ENCODE results near the gene PCID2.

PCID2 gene

DNA sequence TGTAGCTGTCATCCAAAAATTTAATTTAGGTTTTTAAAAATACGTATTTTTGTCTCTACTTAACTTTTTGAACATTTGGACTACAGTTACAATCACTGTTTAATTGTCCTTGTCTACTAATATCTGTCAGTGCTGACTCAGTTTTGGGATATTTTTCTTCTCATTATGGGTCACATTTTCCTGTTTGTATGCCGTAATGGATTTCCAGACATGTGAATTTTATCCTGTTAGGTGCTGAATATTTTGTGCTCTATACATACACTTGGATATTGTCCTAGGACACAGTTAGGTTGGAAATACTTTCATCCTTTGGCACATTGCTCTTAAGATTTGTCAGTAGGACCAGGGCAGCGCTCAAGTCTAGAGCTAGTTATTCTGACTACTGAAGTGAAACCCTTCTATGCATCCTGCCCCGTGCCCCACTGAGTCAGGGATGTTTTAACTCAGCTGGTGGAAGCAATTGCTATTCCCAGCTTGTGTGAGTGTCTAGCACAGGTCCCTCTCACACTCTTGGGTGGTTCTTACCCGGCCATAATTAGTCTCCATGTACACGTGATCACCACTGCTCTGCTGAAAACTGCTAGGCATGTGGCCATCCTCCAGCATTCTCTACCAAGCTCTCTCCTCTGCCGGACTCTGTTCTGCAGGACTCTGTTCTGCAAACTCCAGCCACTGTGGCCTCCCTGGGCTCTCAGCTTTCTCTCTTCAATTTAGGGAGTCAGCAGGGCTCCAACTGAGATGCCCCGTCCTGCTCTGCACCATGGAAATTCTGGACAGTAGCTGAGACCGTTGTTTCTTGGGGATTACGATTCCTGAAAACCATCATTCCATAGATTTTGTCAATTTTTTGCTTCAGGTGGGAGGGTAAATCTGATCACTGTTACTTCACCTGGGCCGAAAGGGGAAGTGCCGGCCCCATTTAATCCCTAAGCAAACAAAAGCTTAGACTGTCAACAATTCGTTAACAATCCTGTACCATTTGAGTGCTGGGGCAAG lies 38.9 kb downstream of the PCID2 start:
- TF ChIP-seq GATA2 (IDR thresholded peaks at IDR 0.05; ENCODE audit: low read depth, low read length) (no peak), GATA3 (IDR thresholded peaks at IDR 0.05; ENCODE audit: low read depth, low read length) (no peak)

DNA sequence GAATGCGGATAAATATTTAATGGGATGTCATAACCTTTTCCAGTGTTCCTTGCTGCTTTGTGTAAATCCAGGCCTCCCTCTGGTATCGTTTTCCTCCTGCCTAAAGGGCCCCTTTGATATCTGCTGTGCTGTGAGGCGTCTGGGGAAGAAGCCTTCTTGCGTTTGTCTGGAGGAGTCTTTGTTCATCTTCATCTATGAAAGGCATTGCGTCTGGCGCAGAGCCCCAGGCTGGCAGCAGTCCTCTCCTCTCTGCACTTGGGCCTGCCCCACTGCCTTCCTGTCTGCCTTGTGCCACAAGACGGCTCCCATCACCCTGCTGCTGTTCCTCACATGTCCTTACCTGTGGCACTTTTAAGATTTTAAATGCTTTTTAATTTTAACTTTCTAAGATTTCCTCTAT lies 40.3 kb downstream of the PCID2 start:
- TF ChIP-seq GATA3 (IDR thresholded peaks at IDR 0.05; ENCODE audit: low read depth, low read length) = no peak
- no peak for TF ChIP-seq GATA2 (IDR thresholded peaks at IDR 0.05; ENCODE audit: low read depth, low read length)

DNA sequence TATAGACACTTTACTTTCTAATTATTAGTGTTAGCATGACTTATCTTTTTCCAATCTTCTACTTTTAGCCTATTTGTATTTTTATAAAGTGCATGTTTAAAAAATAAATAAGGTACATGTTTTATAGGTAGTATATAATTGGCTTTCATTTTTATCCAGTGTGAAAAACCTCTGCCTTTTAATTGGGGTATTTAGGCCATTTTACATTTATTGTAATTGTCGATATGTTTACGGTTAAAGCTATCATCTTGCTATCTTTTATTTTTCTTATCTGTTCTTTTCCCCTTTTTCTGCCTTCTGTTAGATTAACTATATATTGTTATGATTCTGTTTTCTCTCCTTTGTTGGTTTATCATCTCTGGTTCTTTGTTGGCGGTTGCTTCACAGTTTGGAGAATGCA lies 40.9 kb downstream of the PCID2 start:
- no peak for TF ChIP-seq GATA3 (IDR thresholded peaks at IDR 0.05; ENCODE audit: low read depth, low read length)
- no peak for TF ChIP-seq GATA2 (IDR thresholded peaks at IDR 0.05; ENCODE audit: low read depth, low read length)

DNA sequence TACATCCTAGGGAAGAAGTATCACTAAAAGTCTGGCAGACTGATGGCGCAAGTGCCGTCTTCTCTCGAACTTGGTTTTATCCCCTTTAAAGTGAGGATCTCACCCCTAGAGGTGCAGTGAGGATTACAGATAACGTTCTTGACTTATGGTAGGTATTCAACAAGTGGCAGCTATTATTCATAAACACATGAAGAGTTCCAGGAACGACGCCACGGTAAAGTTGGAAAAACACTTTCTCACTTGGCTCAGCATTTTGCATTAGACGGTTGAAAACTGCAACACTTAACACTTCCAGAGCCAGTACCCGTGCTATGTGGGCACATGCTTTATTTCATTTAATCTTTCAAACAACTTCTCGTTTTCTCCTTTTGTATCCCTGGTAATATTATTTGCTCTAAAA lies 41.3 kb downstream of the PCID2 start:
- TF ChIP-seq GATA3 (IDR thresholded peaks at IDR 0.05; ENCODE audit: low read depth, low read length) = no peak
- TF ChIP-seq GATA2 (IDR thresholded peaks at IDR 0.05; ENCODE audit: low read depth, low read length) = no peak

DNA sequence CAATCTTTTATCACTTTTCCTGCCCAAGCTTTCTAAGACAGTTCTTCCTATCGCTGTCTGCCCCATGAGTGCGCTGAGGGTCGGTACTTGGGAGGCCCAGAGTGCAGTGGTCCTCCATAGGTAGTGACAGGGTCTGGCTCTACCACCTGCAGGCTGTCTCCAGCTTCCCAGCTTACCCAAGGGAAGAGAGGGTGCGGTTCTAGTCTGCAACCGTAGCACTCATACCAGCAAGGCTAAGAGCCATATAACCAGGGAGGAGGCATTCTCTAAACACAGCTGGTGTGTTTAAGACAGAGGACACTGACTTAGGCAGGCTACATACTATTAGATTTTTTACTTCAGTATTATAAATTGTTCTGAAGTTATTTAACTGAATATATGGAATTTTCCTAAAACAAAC lies 41.8 kb downstream of the PCID2 start:
- TF ChIP-seq GATA3 (IDR thresholded peaks at IDR 0.05; ENCODE audit: low read depth, low read length) (no peak), GATA2 (IDR thresholded peaks at IDR 0.05; ENCODE audit: low read depth, low read length) (no peak)

DNA sequence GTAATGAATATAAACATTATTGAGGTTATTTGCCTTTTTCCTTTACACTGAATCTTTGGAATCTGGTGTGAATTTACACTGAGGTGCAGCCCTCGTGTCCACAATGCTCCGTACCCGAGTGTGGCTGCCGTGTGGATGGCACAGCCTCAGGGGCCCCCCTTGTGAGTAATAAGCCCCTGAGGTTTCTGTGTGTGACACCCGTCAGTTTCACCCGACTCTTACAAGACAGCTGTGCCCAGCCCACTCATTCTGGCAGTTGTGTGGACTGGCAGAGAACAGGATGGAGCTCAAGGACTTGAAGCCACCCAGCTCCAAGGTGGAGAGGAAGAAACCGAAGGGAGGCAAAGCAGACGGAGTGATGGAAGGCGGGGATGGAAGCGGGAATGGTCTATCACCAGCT lies 42.2 kb downstream of the PCID2 start:
- TF ChIP-seq GATA2 (IDR thresholded peaks at IDR 0.05; ENCODE audit: low read depth, low read length) (no peak), GATA3 (IDR thresholded peaks at IDR 0.05; ENCODE audit: low read depth, low read length) (no peak)

DNA sequence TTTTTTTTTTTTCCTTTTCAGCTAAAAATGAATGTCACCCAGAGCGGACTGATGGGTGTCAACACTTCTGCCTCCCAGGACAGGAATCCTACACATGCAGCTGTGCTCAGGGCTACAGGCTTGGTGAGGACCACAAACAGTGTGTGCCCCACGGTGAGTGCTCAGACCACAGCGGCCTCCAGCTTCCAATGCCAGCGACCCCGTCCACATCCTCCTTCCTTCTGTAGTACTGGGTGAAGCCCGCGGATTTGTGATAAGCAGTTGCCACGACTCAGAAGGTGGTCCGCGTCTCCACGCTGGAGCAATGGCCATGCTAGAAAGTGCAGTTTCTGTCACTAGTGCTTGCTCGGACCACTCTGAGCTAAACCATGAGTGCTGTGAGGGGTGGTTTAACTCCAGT lies 44.0 kb downstream of the PCID2 start:
- TF ChIP-seq GATA2 (IDR thresholded peaks at IDR 0.05; ENCODE audit: low read depth, low read length) = no peak
- TF ChIP-seq GATA3 (IDR thresholded peaks at IDR 0.05; ENCODE audit: low read depth, low read length) = no peak

DNA sequence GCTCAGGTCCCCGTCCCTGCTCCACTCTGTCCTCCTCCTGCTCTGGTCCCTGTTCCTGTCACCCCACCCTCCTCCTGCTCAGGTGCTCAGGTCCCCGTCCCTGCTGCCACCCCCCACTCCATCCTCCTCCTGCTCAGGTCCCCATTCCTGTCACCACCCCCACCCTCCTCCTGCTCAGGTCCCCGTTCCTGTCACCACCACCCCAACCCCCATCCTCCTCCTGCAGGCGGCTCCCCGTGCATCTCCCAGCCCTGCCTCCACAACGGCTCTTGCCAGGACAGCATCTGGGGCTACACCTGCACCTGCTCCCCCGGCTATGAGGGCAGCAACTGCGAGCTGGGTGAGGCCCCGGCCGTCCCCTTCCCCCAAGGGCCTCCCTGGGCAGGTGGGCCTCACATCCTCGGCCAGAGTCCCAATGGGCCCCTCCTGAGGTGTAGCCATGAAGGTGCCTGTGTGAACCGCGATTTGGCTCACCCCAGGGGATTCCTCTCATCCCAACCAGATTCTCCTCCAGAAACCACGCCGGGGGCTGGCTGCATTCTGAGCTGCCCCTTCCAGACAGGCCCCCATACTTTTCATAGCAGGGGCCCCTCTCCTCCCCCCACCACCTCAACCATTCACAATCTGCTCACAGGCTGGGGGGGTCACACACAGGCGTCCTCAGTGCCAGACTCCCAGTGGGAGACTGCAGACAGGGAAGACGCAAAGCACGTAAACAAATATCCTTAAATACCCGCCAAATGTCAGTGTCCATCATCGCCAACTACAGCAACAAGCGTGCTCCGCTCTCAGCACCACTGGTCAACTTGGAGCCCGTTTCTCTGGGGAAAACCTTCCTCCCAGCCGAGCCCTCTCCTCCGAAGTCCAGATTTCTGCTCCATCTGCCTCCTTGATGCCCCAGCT lies 45.4 kb downstream of the PCID2 start:
- TF ChIP-seq GATA2 (IDR thresholded peaks at IDR 0.05; ENCODE audit: low read depth, low read length) (no peak), GATA3 (IDR thresholded peaks at IDR 0.05; ENCODE audit: low read depth, low read length) (no peak)

DNA sequence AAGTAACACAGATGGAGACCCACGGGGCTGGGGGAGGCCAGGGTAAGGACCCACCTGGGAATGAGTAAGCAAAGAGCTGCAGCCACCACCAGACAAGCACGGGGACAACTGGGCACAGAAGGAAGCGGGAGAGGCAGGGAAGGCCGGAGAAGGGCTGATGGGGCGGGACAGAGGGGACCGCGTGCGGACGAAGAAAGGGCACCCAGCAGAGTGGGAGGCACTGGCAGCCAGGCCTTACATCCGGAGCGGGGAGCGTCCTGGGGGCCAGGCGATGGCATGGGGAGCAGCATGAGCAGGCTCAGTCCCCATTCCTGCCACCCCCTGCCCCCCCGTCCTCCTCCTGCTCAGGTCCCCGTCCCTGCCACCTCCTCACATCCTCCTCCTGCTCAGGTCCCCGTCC lies 47.0 kb downstream of the PCID2 start:
- no peak for TF ChIP-seq GATA3 (IDR thresholded peaks at IDR 0.05; ENCODE audit: low read depth, low read length)
- no peak for TF ChIP-seq GATA2 (IDR thresholded peaks at IDR 0.05; ENCODE audit: low read depth, low read length)

DNA sequence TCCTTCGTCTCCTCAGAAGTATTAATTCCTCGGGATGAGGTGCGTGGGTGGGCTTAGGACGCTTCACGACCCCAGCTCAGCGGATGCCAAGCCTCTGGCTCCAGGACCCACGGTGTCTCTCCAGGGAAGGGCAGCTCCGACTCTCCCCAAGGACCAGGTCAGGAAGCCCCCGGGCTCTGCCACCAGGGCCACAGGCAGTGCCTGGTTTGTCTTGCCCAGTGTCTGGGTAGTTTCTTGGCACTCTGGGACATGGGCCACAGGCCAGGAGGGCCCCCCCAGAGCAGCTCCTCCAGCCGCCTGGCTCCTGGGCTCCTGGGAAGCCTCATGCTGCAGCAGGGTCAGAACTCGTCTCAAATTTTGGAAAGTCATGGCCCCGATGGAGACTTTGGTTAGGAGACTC lies 47.5 kb downstream of the PCID2 start:
- no peak for TF ChIP-seq GATA3 (IDR thresholded peaks at IDR 0.05; ENCODE audit: low read depth, low read length)
- no peak for TF ChIP-seq GATA2 (IDR thresholded peaks at IDR 0.05; ENCODE audit: low read depth, low read length)

DNA sequence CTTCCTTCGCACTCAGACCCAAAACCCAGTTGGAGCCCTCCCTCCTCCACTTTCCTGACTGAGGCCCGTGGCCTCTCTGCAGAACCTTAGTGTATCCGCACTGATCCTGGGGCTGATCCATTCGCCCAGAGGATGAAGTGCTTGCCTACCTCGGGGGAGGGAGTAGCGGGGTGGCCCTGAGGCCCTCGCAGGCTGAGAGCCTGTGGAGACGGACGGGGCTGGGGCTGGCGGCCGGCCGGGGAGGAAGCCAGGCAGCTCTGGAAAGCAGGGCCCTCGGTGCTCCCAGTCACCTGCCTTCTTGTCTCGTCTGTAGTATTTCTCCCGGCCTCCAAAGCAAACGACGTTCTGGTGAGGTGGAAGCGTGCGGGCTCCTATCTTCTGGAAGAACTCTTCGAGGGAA lies 48.8 kb downstream of the PCID2 start:
- TF ChIP-seq GATA3 (IDR thresholded peaks at IDR 0.05; ENCODE audit: low read depth, low read length) (no peak), GATA2 (IDR thresholded peaks at IDR 0.05; ENCODE audit: low read depth, low read length) (no peak)

DNA sequence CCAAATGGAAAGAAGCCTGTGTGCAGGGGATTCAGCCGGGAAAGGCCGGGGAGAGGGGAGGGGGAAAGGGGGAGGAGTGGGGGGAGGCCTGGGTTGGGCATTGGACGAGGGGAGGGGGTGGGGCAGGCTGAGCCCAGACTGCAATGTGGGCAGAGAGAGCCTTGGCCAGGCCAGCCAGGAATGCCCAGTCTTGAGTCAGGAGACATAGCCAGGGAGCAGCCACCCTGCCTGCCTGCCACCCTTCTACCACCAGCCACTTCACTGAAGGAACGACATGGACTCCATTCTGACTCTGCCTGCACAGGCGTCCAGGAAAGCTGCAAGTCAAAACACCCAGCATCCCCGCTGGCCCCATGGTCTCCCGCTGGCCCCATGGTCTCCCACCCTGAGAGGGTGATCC lies 49.5 kb downstream of the PCID2 start:
- no peak for TF ChIP-seq GATA2 (IDR thresholded peaks at IDR 0.05; ENCODE audit: low read depth, low read length)
- no peak for TF ChIP-seq GATA3 (IDR thresholded peaks at IDR 0.05; ENCODE audit: low read depth, low read length)

DNA sequence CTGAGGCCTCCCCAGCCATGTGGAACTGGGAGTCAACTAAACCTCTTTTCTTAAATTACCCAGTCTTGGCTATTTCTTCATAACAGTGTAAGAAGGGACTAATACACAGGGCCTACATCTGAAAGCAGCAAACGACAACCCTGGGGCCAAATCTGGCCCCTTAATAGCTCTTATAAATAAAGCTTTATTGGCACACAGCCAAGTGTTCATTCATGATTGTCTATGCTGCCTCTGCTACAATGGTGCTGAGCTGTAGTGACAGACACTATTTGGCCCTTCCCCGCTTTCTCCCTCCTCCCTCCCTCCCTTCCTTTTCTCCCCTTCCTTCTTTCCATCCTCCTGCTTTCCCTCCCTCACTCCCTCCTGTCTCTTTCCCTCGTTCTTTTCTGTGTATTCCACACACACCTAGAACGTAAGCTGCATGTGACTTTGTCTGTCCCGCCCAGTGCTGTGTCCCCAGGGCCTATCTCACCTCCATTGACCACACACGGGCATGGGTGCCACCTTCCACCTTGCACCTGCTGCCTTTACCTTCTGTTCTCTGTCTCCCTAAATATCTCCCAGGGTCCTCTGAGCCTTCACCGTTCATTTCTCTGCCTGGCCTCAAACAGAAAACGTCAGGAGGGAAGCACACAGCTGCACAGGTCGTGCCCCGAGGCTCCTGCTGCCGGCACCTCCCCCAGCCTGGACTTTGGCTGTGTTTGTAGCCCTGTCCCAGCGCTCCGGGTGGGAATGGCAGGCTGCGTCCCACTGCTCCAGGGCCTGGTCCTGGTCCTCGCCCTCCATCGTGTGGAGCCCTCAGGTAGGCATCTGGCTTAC lies 50.3 kb downstream of the PCID2 start, which contains the start of gene PROZ:
PROZ (plus strand) TSS at position 720 of the 819 bp plus-strand sequence; CDS start at position 733, 13 bp downstream.
- TF ChIP-seq GATA3 (IDR thresholded peaks at IDR 0.05; ENCODE audit: low read depth, low read length) = no peak
- TF ChIP-seq GATA2 (IDR thresholded peaks at IDR 0.05; ENCODE audit: low read depth, low read length) = no peak

All from SH-SY5Y (cell line).